Duodenal mucosa (tissue), 2 donors: Measurements from ENCODE around the gene HMX1.

Experiments used
- H3K27ac ChIP-seq: one replicate; pipeline ENCODE4 v1.7.0; 2013; ENCODE audit warnings: low read depth, low read length
- H3K27me3 ChIP-seq, 2 donors: one replicate each; pipeline ENCODE4 v1.7.0; 2013; ENCODE audit warnings: low read length in 2 of 2, control low read depth in 1 of 2; ENCODE audit not compliant: insufficient read depth in 2 of 2, control insufficient read depth in 1 of 2
- H3K36me3 ChIP-seq, 2 donors: one replicate each; pipeline ENCODE4 v1.7.0; 2013; ENCODE audit warnings: low read length in 2 of 2, control low read depth in 1 of 2; ENCODE audit not compliant: insufficient read depth in 2 of 2, control insufficient read depth in 1 of 2
- H3K4me1 ChIP-seq, 2 donors: one replicate each; pipeline ENCODE4 v1.7.0; 2013; ENCODE audit warnings: low read length in 2 of 2, control low read depth in 1 of 2; ENCODE audit not compliant: insufficient read depth in 2 of 2, control insufficient read depth in 1 of 2
- H3K4me3 ChIP-seq, 2 donors: one replicate each; pipeline ENCODE4 v1.7.0; 2013; ENCODE audit warnings: low read length in 2 of 2, low read depth in 1 of 2
- H3K9ac ChIP-seq, 2 donors: one replicate each; pipeline ENCODE4 v1.7.0; 2013; ENCODE audit warnings: low read length in 2 of 2, low read depth in 1 of 2
- H3K9me3 ChIP-seq, 2 donors: one replicate each; pipeline ENCODE4 v1.7.0; 2013; ENCODE audit warnings: low read length in 2 of 2, control low read depth in 1 of 2; ENCODE audit not compliant: control insufficient read depth in 1 of 2

Gene HMX1

DNA sequence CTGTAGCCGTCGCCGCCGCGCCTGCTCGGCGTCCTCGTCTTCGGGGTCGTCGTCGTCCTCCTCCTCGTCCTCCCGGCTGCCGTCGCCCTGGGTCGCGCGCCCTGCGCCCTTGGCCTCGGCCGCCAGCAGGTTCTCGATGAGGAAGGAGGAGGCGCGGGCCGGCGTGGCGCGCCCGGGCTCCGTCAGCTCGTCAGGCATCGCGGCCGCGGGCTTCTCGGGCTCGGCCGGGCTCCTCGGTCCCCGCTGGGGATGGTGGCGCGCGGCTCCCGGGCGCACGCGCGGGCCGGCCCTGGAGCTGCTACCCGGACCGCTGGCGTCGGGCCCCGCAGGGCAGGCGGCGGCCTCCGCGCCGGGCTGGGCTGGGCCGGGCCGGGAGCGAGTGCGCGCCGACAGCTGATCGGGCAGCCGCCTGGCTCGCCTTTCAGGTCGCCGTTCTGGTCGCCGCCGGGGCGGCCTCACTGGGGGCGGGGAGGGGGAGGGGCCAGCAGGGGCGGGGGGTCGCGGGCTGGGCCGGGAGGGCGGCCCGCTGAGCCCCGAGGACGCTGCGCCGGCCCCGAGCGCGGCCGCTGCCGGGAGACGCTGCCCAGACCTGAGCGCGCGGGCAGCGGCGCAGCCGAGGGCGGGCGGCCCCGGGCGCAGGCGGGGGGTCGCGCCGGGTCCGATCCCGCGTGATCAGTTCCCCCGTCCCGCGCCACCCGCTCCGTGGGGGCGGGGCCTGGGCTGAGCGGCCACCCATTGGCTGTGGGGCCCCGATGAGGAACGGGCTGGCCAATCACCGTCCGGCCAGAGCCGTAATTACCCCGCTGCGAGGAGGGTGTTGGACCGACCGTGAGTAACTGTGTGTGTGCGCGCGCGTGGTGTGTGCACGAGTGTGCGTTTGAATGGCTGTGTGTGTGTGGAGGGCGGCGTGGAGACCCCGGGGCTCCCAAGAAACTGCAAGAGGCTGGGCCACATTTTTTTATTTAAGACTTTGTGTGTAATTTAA is at the start of gene HMX1:
Gene HMX1, minus strand, starts transcription at position 423 of the 985 bp plus-strand sequence. Its CDS starts 225 bp downstream, at position 198.
- no peaks in the 10 kb centered on the region for H3K4me1 ChIP-seq
- no peak within 1 kb of the TSS for H3K4me3 ChIP-seq
- H3K27ac ChIP-seq: no peak within 1 kb of the TSS
- no peaks in the 10 kb centered on the region for H3K9me3 ChIP-seq
- peaks cover 76 to 80% of the 10 kb centered on the region in 2 donors for H3K27me3 ChIP-seq
- H3K36me3 ChIP-seq: no peaks in the 10 kb centered on the region
- no peak within 1 kb of the TSS for H3K9ac ChIP-seq

DNA sequence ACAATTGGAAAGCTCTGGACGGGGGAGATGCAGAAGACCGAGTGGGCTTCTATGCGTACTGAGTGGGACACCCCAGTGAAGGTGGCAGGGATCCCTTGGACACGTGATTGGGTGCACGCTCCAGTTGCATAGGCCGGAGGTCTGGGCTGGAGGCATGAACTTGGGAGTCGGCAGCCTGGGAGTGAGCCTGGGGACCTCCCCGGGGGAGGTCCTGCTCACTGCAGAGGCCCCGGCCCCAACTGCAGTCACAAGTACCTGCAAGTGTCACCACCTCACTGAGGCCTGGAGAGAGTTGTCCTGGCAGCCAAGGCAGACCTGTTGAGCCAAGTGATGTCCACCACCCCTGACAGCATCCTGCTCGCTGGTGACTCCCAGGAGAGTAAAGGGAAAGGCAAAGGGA is 49.3 kb upstream of the HMX1 start:
- no peaks in the 10 kb centered on the region for H3K36me3 ChIP-seq
- no peaks in the 10 kb centered on the region for H3K9me3 ChIP-seq
- no peak overlapping the region for H3K4me3 ChIP-seq
- H3K27me3 ChIP-seq: no peaks in the 10 kb centered on the region
- H3K4me1 ChIP-seq: no peaks in the 10 kb centered on the region
- no peak overlapping the region for H3K9ac ChIP-seq
- H3K27ac ChIP-seq: no peak overlapping the region

DNA sequence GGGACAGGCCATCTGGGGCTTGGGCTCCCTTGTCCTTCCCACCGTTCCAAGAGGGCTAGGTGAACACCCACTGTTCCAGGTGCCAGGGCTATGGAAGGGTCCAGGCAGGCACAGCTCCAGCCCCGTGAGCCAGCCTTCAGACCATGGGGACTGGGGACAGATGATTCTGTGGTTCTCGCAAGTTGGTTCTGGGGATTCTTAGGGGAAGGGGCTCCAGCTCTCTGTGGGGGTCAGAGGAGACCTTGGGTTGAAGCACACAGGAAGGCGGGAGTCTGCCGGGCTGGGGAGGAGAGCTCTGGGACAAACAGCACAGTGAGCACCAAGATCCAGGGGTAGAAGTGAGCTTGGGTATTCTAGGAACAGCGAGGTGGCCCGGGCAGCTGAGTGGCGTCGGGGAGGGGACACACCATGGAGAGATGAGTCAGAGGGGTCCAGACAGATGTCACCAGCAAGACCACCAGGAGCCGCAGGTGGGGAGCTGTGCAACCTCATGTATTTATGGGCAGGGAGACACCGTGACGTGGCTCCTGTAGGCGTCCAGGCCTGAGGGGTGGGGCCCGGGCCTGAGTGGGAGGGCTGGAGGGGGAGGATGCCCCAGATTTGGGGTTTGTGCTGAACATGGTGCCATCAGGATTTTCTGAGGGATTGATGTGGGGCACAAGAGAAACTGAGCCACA is 48.8 kb upstream of the HMX1 start:
- Histone ChIP-seq H3K4me1 (no peaks in the 10 kb centered on the region), H3K4me3 (no peak overlapping the region), H3K36me3 (no peaks in the 10 kb centered on the region), H3K9ac (no peak overlapping the region), H3K27me3 (peaks cover 0 to 2% of the 10 kb centered on the region in 2 donors), H3K9me3 (no peaks in the 10 kb centered on the region), H3K27ac (no peak overlapping the region)

DNA sequence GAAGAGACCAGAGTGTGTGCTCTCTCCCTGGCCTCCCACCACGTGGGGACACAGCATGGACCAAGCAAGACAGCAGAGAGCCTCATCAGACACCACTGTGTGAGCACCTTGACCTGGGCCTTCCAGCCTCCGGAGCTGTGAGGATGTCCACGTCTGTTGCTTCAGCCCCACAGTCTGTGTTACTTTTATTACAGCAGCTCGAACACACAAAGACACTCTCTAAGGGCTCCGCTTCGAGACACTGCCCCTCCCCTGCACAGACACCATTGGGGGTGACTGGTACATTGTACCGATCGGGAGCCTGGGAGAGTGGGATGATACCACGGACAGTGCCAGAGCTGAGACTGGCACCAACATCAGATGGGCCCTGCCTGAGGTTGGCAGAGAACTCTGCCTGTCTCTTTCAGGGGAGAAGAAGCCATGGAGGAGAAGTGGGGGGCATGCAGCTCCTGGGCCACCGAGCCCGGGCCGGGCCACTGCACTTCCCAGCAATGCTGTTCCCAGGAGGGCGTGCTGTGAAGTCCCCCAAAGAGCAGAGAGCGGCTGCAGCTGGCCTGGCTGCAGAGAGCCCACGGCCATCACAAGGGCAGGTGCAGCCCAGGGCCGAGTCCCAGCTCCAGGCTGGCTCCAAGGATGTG is 48.1 kb upstream of the HMX1 start:
- Histone ChIP-seq H3K4me3 (no peak overlapping the region), H3K36me3 (no peaks in the 10 kb centered on the region), H3K9ac (no peak overlapping the region), H3K27ac (no peak overlapping the region), H3K9me3 (no peaks in the 10 kb centered on the region), H3K27me3 (peaks cover 0 to 2% of the 10 kb centered on the region in 2 donors), H3K4me1 (no peaks in the 10 kb centered on the region)

DNA sequence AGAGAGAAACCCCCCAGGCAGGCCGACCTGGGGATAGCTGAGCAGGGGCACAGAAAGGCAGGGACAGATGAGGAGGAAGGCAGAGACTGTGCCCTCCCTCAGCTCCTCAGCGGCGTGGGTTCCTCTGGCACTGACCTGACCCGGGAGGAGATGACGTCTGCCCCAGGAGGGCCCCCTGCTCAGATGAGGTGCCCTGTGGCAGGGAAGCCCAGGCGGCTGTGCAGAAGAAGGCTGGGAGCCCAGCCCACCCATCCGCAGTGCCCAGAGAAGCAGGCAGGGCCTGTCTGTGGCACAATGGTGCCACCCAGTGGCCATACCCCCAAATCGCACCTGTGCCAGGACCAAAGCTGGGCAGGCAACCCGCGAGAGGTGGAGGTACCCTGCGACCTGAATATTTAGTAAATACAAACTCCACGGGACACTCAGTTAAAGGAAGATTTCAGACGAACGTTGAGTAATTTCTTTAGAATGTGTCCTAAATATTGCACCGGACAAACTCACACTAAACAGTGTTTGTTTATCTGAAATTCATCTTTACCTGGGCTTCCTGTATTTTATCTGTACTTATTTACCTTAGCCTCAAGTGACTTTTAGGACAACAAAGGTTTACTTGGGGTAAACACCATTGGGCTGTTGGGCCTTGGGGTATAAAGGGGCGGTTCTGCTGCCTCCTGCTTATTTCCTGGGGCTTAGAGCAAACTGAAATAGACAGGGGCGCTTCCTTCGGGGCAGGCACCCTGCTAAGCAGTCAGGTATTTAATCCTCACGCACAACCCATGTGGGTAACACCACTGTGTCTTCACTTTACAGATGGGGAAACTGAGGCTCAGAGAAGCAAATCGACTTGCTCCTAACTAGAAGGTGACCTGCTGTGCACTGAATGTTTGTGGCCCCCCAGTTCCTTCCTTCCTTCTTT is 46.5 kb upstream of the HMX1 start:
- H3K27ac ChIP-seq: no peak overlapping the region
- H3K9ac ChIP-seq: no peak overlapping the region
- H3K4me3 ChIP-seq: no peak overlapping the region
- no peaks in the 10 kb centered on the region for H3K36me3 ChIP-seq
- H3K9me3 ChIP-seq: no peaks in the 10 kb centered on the region
- peaks cover 0 to 2% of the 10 kb centered on the region in 2 donors for H3K27me3 ChIP-seq
- H3K4me1 ChIP-seq: no peaks in the 10 kb centered on the region

DNA sequence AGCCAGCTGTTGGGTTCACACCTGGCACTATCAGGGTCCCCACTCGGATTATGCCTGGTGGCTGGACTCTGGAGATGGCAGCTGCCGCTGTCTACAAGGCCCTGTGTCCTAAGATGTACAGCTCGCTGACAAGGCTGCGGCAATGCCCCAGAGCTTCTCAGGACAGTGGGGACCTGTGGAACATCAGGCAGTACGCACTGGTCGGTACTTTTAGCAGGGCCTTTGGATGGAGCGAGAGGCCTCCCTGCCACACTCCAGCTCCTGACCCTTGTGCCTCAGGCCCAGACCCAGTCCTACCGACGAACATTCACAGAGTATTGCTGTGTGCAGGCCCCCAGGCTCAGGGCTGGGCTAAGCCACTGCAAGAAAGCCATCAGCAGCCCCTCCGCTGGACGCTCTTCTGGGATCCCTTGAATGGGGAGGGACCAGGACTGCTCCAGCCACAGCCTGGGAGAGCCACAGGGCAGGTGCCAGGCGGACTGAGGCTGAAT is 45.7 kb upstream of the HMX1 start:
- Histone ChIP-seq H3K27ac (no peak overlapping the region), H3K4me1 (no peaks in the 10 kb centered on the region), H3K36me3 (no peaks in the 10 kb centered on the region), H3K4me3 (no peak overlapping the region), H3K9me3 (no peaks in the 10 kb centered on the region), H3K9ac (no peak overlapping the region), H3K27me3 (peaks cover 0 to 2% of the 10 kb centered on the region in 2 donors)

DNA sequence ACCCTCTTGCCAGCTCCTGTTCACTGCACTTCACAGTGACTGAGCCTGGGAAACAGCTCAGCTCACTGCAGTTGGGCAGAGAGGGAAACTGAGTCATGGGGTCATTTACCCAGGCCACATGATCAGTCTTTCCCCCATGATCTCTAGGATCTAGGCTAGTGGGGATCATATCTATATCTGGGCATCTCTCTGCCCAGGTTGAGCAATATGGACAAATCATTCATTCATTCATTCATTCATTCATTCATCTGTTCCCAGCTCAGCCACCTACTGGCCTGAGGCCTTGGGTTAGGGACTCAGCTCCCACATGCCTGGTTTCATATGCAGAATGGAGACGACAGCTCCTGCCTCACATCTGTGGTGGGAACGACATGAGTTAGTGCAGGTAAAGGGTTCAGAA is 45.3 kb upstream of the HMX1 start:
- Histone ChIP-seq H3K27ac (no peak overlapping the region), H3K4me1 (no peaks in the 10 kb centered on the region), H3K9me3 (no peaks in the 10 kb centered on the region), H3K4me3 (no peak overlapping the region), H3K27me3 (peaks cover 0 to 2% of the 10 kb centered on the region in 2 donors), H3K9ac (no peak overlapping the region), H3K36me3 (no peaks in the 10 kb centered on the region)

DNA sequence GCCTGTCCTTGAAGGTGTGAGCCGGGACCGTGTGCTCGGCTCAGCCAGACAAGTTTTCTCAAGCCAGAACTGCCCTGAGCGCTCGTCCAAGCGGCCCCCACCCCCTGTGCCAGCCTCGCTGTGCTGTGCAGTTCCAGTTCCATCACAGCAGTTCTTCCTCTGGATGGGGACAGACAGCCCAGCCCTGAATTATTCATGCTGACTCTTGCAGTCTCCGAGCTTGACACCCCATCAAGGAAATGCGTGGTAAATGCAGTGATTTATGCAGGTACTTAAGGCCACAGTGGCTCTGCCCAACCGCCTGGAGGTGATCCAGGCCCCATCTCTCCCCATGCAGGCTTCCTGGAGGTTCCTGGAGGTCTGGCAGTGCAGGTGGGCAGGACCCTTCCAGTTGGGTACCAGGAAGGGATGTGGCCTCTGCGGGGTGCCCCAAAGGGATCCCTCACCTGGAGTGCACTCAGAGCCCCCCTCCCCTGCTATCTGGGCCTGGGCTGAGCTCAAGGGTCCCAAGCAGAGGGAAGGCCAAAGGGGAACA is 44.8 kb upstream of the HMX1 start:
- Histone ChIP-seq H3K4me1 (no peaks in the 10 kb centered on the region), H3K27me3 (peaks cover 0 to 2% of the 10 kb centered on the region in 2 donors), H3K9me3 (no peaks in the 10 kb centered on the region), H3K4me3 (no peak overlapping the region), H3K27ac (no peak overlapping the region), H3K9ac (no peak overlapping the region), H3K36me3 (no peaks in the 10 kb centered on the region)
